BJ (cell line): ENCODE measurements around the gene KISS1. TPM values are rescaled to one million over a fixed set of nuclear protein-coding genes. Genes with fewer than 3 reads are reported as not detected.

Experiments
- CTCF ChIA-PET: fragments of 350-600 bp; formaldehyde crosslinking; extraction: SDS; loops from one replicate; lab custom pipeline; 2021; ENCODE audit warnings: antibody characterized with exemption, inconsistent platforms; lab: Yijun Ruan, JAX
- POLR2A ChIA-PET: fragments of 300-600 bp; sonication (Branson Sonifier 250); formaldehyde crosslinking; extraction: SDS; loops from one replicate; lab custom pipeline; 2021; ENCODE audit warnings: antibody characterized with exemption; lab: Charles Lee
- DNase-seq: peaks from one replicate; pipeline ENCODE4 v3.0.0-alpha.2; 2011; ENCODE audit warnings: low read depth
- H3K27me3 ChIP-seq: 2 replicates; pipeline ENCODE4 v1.6.0; 2011; ENCODE audit warnings: low read length; ENCODE audit not compliant: control insufficient read depth, insufficient read depth
- H3K36me3 ChIP-seq: 2 replicates; pipeline ENCODE4 v1.5.1; 2011; ENCODE audit warnings: low read length; ENCODE audit not compliant: control insufficient read depth, insufficient read depth
- H3K4me3 ChIP-seq: 2 replicates; pipeline ENCODE4 v1.5.1; 2011; ENCODE audit warnings: low read depth, mild to moderate bottlenecking, control low read depth, low read length
- CTCF ChIP-seq: IDR thresholded peaks from 2 replicates; pipeline ENCODE4 v1.5.1; 2011; ENCODE audit warnings: low read depth, mild to moderate bottlenecking, control low read depth, inconsistent platforms, low read length, moderate library complexity; ENCODE audit not compliant: insufficient read depth
- polyA plus RNA-seq: library from polyadenylated mRNA; depleted of rRNA; stranded (reverse); fragments of >200 nt; gene quantifications from 2 replicates; pipeline ENCODE4 v1.2.3, GENCODE V29; 2011

The KISS1 gene
- polyA plus RNA-seq, 1 experiment, result 23.0 TPM

- no peak for TF ChIP-seq CTCF
- ChIA-PET CTCF (interaction anchor here (0.8 to 5.5 kb wide), 2 partner anchors 11 to 17 kb away, joined by 3 to 30 read pairs; no protein-coding TSS in a partner anchor), POLR2A (no interaction called here)
- no peaks in the 10 kb centered on the region for H3K27me3 ChIP-seq
- DNase-seq, result no peak
- H3K4me3 ChIP-seq, result no peak overlapping the region
- H3K36me3 ChIP-seq, result peaks cover 4% of the 10 kb centered on the region; the same call in 1 of the 2 replicates
These were observed 48.6 kb downstream of the KISS1 start for GRCh38 chr1:204147406-204148383.

- POLR2A ChIA-PET, result no interaction called here
These were observed 49.3 kb downstream of the KISS1 start for GRCh38 chr1:204146965-204147364.

GRCh38 chr1:204146309-204146708 is 50.0 kb downstream of the KISS1 start:
- ChIA-PET POLR2A (no interaction called here), CTCF (no interaction called here)
- H3K4me3 ChIP-seq, result no peak overlapping the region

More at GRCh38 chr1:204146965-204147364, 49.3 kb downstream of the KISS1 start:
- H3K36me3 ChIP-seq, result peaks cover 4% of the 10 kb centered on the region; the same call in 1 of the 2 replicates
- H3K27me3 ChIP-seq, result no peaks in the 10 kb centered on the region
- no peak overlapping the region for H3K4me3 ChIP-seq
- CTCF ChIA-PET, result interaction anchor here (5.5 kb wide), 1 partner anchor 17 kb away, joined by 30 read pairs; no protein-coding TSS in a partner anchor
- no peak for TF ChIP-seq CTCF
- no peak for DNase-seq

GRCh38 chr1:204145033-204145504 is 51.2 kb downstream of the KISS1 start:
- ChIA-PET POLR2A (no interaction called here), CTCF (interaction anchor here (1.3 to 2.4 kb wide), 3 partner anchors 16 to 284 kb away, joined by 3 to 12 read pairs (median 5); partner anchors contain the start of gene SNRPE)
- H3K4me3 ChIP-seq, result no peak overlapping the region
- H3K36me3 ChIP-seq, result peaks cover 4% of the 10 kb centered on the region; the same call in 1 of the 2 replicates
- no peak for TF ChIP-seq CTCF
- no peaks in the 10 kb centered on the region for H3K27me3 ChIP-seq
- DNase-seq, result no peak

More at GRCh38 chr1:204146309-204146708, 50.0 kb downstream of the KISS1 start:
- no peak for DNase-seq
- Histone ChIP-seq H3K27me3 (no peaks in the 10 kb centered on the region), H3K36me3 (peaks cover 4% of the 10 kb centered on the region; the same call in 1 of the 2 replicates)
- TF ChIP-seq CTCF, result no peak
